GM10248 (cell line): ENCODE results near the gene BBX.

Source experiments
- CTCF ChIA-PET: fragments of 300-600 bp; sonication (Branson Sonifier 250); formaldehyde crosslinking; extraction: SDS; loops from one replicate; lab custom pipeline; 2021; ENCODE audit warnings: antibody characterized with exemption; lab: Yijun Ruan, JAX
- POLR2A ChIA-PET: fragments of 350-650 bp; sonication (Branson Sonifier 250); formaldehyde crosslinking; extraction: SDS; loops from one replicate; lab custom pipeline; 2020; ENCODE audit warnings: antibody characterized with exemption; lab: Yijun Ruan, JAX
- DNase-seq: peaks from one replicate; pipeline ENCODE4 v3.0.0; 2012; ENCODE audit errors: extremely low spot score
- TF ChIP-seq, protein P1 (sequence below): IDR thresholded peaks from 2 replicates; pipeline ENCODE4 v1.5.1; 2012; ENCODE audit warnings: mild to moderate bottlenecking, low read depth; ENCODE audit errors: extremely low read depth, missing control alignments, control extremely low read depth

BBX gene

DNA sequence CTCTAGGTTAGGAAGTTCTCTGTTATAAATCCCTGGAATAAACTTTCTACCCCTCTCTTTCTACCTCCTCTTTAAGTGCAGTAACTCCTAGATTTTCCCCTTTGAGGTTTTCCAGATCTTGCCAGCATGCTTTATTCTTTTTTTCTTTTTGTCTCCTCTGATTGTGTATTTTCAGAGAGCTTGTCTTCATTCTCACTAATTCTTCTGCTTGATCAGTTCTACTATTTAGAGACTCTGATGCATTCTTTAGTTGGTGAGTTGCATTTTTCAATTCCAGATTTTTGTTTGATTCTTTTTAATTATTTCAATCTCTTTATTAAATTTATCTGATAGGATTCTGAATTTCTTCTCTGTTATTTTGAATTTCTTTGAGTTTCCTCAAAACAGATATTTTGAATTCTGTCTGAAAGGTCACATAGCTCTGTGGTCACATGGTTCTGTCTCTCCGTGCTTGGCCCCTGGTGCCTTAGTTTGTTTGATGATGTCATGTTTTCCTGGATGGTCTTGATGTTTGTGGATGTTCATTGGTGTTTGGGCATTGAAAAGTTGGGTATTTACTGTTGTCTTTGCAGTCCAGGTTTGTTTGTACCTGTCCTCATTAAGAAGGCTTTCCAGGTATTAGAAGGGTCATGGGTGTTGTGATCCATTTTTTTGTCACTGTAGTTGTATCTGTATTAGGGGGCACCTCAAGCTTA lies 89.2 kb downstream of the BBX start:
- ChIA-PET CTCF (interaction anchor here (1.2 kb wide), 2 partner anchors 13 to 17 kb away, joined by 3 read pairs; no protein-coding TSS in a partner anchor), POLR2A (no interaction called here)
- TF ChIP-seq, protein P1, sequence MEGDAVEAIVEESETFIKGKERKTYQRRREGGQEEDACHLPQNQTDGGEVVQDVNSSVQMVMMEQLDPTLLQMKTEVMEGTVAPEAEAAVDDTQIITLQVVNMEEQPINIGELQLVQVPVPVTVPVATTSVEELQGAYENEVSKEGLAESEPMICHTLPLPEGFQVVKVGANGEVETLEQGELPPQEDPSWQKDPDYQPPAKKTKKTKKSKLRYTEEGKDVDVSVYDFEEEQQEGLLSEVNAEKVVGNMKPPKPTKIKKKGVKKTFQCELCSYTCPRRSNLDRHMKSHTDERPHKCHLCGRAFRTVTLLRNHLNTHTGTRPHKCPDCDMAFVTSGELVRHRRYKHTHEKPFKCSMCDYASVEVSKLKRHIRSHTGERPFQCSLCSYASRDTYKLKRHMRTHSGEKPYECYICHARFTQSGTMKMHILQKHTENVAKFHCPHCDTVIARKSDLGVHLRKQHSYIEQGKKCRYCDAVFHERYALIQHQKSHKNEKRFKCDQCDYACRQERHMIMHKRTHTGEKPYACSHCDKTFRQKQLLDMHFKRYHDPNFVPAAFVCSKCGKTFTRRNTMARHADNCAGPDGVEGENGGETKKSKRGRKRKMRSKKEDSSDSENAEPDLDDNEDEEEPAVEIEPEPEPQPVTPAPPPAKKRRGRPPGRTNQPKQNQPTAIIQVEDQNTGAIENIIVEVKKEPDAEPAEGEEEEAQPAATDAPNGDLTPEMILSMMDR: no peak
- DNase-seq: no peak

DNA sequence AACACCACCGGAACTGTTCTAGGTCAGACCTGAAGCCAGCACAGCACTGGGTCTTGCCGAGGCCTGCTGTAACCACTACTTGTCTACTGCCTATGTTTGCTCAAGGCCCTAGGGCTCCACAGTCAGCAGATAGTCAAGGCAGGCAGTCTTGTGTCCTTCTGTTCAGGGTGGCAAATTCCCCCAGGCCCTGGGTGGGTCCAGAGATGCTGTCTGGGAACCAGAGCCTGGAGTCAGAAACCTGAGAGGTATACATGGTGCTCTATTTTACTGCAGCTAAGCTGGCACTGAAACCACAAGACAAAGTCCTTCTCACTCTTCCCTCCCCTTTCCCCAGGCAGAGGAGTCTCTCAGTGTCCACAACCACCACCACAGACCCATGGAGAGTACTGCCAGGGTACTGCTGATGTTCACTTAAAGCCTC lies 89.9 kb downstream of the BBX start:
- DNase-seq: no peak
- CTCF ChIA-PET: interaction anchor here (1.0 to 1.2 kb wide), 3 partner anchors 12 to 17 kb away, joined by 3 read pairs; no protein-coding TSS in a partner anchor
- POLR2A ChIA-PET: interaction anchor here (0.7 kb wide), 1 partner anchor 14 kb away, joined by 3 read pairs; no protein-coding TSS in a partner anchor
- TF ChIP-seq, protein P1: no peak

DNA sequence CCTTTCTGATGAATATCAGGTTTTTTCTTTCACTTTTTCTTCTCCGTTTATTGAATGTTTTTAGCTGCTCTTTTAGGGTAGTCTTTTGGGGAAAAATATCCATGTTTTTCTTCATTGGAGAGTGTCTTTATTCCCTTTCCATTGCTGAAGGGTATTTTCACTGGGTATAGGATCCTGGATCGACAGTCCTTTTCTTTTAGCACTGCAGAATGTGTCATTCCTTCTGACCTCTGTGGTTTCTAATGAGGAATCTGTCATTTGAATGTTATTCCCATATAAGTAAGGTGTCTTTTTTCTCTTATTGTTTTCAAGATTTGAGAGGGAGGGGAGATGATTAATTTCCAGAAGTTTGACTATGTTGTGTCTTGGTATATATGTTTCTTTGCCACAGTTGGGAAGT lies 96.8 kb downstream of the BBX start:
- POLR2A ChIA-PET: no interaction called here
- TF ChIP-seq, protein P1: no peak
- CTCF ChIA-PET: no interaction called here
- DNase-seq: no peak

DNA sequence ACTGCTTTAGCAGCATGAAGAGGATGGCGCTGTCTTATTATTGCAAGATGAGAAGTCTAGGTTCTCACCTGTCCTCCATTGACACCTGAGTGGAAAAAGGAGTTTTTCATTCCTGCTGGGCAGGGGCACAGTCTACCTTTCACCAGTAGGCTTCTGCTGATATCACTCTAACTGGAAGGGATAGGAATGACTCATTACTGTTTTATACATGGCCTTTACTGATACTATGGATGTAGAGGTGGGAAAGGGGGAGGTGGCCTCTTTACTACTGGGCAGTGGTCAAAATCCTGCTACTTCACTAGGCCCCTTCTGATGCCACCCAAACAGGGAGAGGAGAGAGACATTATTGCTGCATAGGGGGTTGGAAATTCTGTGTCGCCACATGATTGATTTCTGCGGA lies 97.8 kb downstream of the BBX start:
- TF ChIP-seq, protein P1: no peak
- ChIA-PET POLR2A (no interaction called here), CTCF (no interaction called here)
- no peak for DNase-seq

DNA sequence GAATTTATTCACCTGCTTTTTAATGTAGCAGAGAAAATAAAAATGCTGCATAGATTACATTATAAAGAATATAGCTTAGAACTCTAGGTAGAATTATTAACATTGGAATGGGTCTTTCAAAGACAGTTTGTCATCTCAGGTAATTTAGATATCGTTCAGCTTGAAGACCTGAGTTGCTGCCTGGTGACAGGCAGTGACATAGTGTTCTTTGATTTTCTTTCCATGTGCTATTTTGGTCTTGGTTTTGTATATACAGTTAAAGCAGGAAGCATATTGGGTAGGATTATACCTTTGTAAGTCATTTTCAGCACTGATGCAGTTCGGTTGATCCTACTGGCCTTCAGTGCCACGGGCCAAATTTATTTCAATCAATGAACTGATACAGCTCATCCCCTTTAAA lies 98.7 kb downstream of the BBX start:
- ChIA-PET POLR2A (no interaction called here), CTCF (no interaction called here)
- no peak for DNase-seq
- TF ChIP-seq, protein P1: no peak

DNA sequence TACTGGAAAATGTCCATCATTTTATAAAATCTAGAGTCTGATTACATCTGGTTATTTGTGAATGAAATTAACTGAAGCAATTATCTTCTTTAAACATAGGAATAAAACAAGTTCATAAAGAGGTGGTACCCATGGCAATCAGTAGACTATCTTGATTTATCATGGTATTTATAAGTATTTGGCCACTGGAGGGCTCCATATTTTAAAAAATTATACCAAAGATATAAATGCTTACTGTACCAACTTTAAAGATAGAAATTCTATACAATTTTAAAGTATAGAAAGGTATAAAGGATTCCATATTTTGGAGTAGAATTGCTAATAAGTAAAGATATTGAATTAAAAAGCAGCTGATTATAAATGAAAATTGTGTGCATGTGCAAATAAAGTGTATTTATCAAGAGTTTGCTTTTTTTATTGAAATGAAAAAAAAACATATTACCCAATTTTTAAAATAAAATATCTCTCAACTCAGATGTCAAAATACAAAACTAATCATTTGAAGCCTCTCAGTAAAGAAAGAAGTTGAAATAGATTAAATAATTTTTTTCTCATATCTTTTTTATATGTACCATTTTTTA lies 105.3 kb downstream of the BBX start:
- TF ChIP-seq, protein P1: no peak
- no peak for DNase-seq
- POLR2A ChIA-PET: no interaction called here
- CTCF ChIA-PET: interaction anchor here (1.5 to 1.7 kb wide), 2 partner anchors 11 to 14 kb away, joined by 4 to 12 read pairs; no protein-coding TSS in a partner anchor
